HCT116 (cell line): Measurements from ENCODE around the gene NF1. TPM values are rescaled to one million over a fixed set of nuclear protein-coding genes. Genes with fewer than 3 reads are reported as not detected.

ENCODE experiments used
- ATAC-seq: fragments of 200-7000 bp; cut with Tn5 transposase; 2 replicates; pipeline ENCODE4 v1.9.1; 2020; ENCODE audit warnings: mild to moderate bottlenecking, moderate library complexity
- BruUV-seq: library from RNA; stranded (reverse); fragments of 400-500 nt; replicated peaks from 2 replicates; lab custom pipeline; 2021; lab: Mats Ljungman, UMichigan
- CTCF ChIA-PET: fragments of 300-600 bp; sonication (Branson Sonifier 250); formaldehyde crosslinking; loops from one replicate; lab custom pipeline; 2021; ENCODE audit warnings: antibody characterized with exemption; lab: Charles Lee
- POLR2A ChIA-PET: fragments of 300-600, 350-600 bp; sonication (Branson Sonifier 250); formaldehyde crosslinking; loops from one replicate; lab custom pipeline; 2021; ENCODE audit warnings: antibody characterized with exemption; lab: Charles Lee
- RAD21 ChIA-PET, 2 experiments: fragments of 300-600 bp; sonication (Branson Sonifier 250); formaldehyde crosslinking; loops; one replicate each; lab custom pipeline; 2023; ENCODE audit warnings: low total read pairs in 2 of 2; ENCODE audit not compliant: uncharacterized antibody in 2 of 2, unreplicated experiment in 2 of 2, low non-redundant PET in 1 of 2; lab: Charles Lee
- DNase-seq: peaks from one replicate; pipeline ENCODE4 v3.0.0-alpha.2; 2010; ENCODE audit warnings: low read depth, low spot score
- H2AFZ ChIP-seq: fragments of 200-600 bp; shearing (Covaris generic), sonication (generic); 2 replicates; pipeline ENCODE4 v1.6.1; 2017; ENCODE audit warnings: low read depth, mixed run types, mixed read lengths, antibody characterized with exemption, low read length; ENCODE audit not compliant: poor library complexity, severe bottlenecking
- H3K27ac ChIP-seq: 2 replicates; pipeline ENCODE4 v1.5.1; 2012; ENCODE audit warnings: low read depth, low read length
- H3K27me3 ChIP-seq: fragments of 200-600 bp; sonication (generic); 2 replicates; pipeline ENCODE4 v1.6.1; 2016; ENCODE audit warnings: mixed run types, low read length, mixed read lengths; ENCODE audit not compliant: insufficient read depth
- H3K36me3 ChIP-seq, 2 experiments: fragments of 200-500 bp in 1 of 2; fragments of 200-600 bp in 1 of 2; sonication (Bioruptor generic) in 1 of 2; sonication (generic) in 1 of 2; 2 replicates each; pipeline versions ENCODE4 v1.5.1 to v1.6.1; 2014 to 2016; ENCODE audit warnings: low read length in 2 of 2, inconsistent platforms in 1 of 2, mixed read lengths in 1 of 2, mixed run types in 1 of 2; ENCODE audit not compliant: insufficient read depth in 2 of 2, control insufficient read depth in 1 of 2
- H3K4me1 ChIP-seq, 2 experiments: fragments of 200-600 bp in 1 of 2; sonication (generic) in 1 of 2; 2 replicates each; pipeline versions ENCODE4 v1.5.1 to v1.6.1; 2012 to 2017; ENCODE audit warnings: low read length in 2 of 2, inconsistent platforms in 1 of 2, mild to moderate bottlenecking in 1 of 2, mixed read lengths in 1 of 2, mixed run types in 1 of 2, moderate library complexity in 1 of 2; ENCODE audit not compliant: insufficient read depth in 2 of 2, control insufficient read depth in 1 of 2
- H3K4me2 ChIP-seq: fragments of 200-600 bp; sonication (generic); 2 replicates; pipeline ENCODE4 v1.6.1; 2017; ENCODE audit warnings: mixed run types, low read length, mixed read lengths
- H3K4me3 ChIP-seq, 2 experiments: fragments of 200-600 bp in 1 of 2; sonication (generic) in 1 of 2; replicated peaks in 1 of 2; 2 replicates each; pipeline ENCODE4 v1.5.1; 2011 to 2016; ENCODE audit warnings: low read length in 2 of 2, control low read depth in 1 of 2, low read depth in 1 of 2, mild to moderate bottlenecking in 1 of 2, mixed read lengths in 1 of 2, mixed run types in 1 of 2
- H3K79me2 ChIP-seq: fragments of 200-600 bp; sonication (generic); 2 replicates; pipeline ENCODE4 v1.6.1; 2017; ENCODE audit warnings: mild to moderate bottlenecking, mixed run types, low read length, moderate library complexity, mixed read lengths; ENCODE audit not compliant: insufficient read depth
- H3K9ac ChIP-seq: fragments of 200-600 bp; sonication (generic); 2 replicates; pipeline ENCODE4 v1.6.1; 2016; ENCODE audit warnings: low read length, mixed read lengths
- H3K9me2 ChIP-seq: fragments of 200-600 bp; sonication (generic), shearing (Covaris generic); 2 replicates; pipeline ENCODE4 v1.6.1; 2017; ENCODE audit warnings: mixed run types, mild to moderate bottlenecking, moderate library complexity; ENCODE audit not compliant: insufficient read depth
- H3K9me3 ChIP-seq, 2 experiments: fragments of 200-500 bp in 1 of 2; fragments of 200-600 bp in 1 of 2; sonication (Bioruptor generic) in 1 of 2; sonication (generic) in 1 of 2; 2 replicates each; pipeline ENCODE4 v1.6.1; 2014 to 2017; ENCODE audit warnings: low read length in 2 of 2, mixed read lengths in 2 of 2, inconsistent platforms in 1 of 2, low read depth in 1 of 2, mild to moderate bottlenecking in 1 of 2, mixed run types in 1 of 2, moderate library complexity in 1 of 2; ENCODE audit not compliant: control insufficient read depth in 1 of 2, insufficient read depth in 1 of 2
- H4K20me1 ChIP-seq: fragments of 200-600 bp; sonication (generic), shearing (Covaris generic); 2 replicates; pipeline ENCODE4 v1.6.1; 2017; ENCODE audit warnings: mixed run types, mild to moderate bottlenecking, moderate library complexity; ENCODE audit not compliant: insufficient read depth
- CEBPB ChIP-seq: IDR thresholded peaks from 2 replicates; pipeline ENCODE4 v1.6.1; 2012; ENCODE audit warnings: low read depth
- CTCF ChIP-seq, 3 experiments: fragments of 200-600 bp in 1 of 3; sonication (generic) in 1 of 3; IDR thresholded peaks in 2 of 3; conservative IDR thresholded peaks in 1 of 3; 2 replicates each; pipeline ENCODE4 v1.5.1; 2012 to 2017; ENCODE audit warnings: low read depth in 2 of 3, low read length in 2 of 3, antibody characterized with exemption in 1 of 3, borderline replicate concordance in 1 of 3, control low read depth in 1 of 3, mild to moderate bottlenecking in 1 of 3, mixed read lengths in 1 of 3, mixed run types in 1 of 3, moderate library complexity in 1 of 3; ENCODE audit not compliant: insufficient read depth in 1 of 3
- EGR1 ChIP-seq: IDR thresholded peaks from 2 replicates; pipeline ENCODE4 v1.6.1; 2012; ENCODE audit warnings: low read depth
- EZH2phosphoT487 ChIP-seq: fragments of 200-600 bp; IDR thresholded peaks from 2 replicates; pipeline ENCODE4 v1.6.1; 2018; ENCODE audit warnings: antibody characterized with exemption, borderline replicate concordance
- FOSL1 ChIP-seq: IDR thresholded peaks from 2 replicates; pipeline ENCODE4 v1.6.1; 2012; ENCODE audit warnings: low read depth
- JUND ChIP-seq: IDR thresholded peaks from 2 replicates; pipeline ENCODE4 v1.6.1; 2012
- POLR2A ChIP-seq: IDR thresholded peaks from 2 replicates; pipeline ENCODE4 v1.7.0; 2011; ENCODE audit warnings: borderline replicate concordance; ENCODE audit not compliant: insufficient read depth, insufficient read length; ENCODE audit errors: extremely low read depth
- RAD21 ChIP-seq: IDR thresholded peaks from 2 replicates; pipeline ENCODE4 v1.6.1; 2012; ENCODE audit warnings: low read depth, mild to moderate bottlenecking
- SIN3A ChIP-seq: IDR thresholded peaks from 2 replicates; pipeline ENCODE4 v1.6.1; 2012; ENCODE audit warnings: low read depth
- SRF ChIP-seq: IDR thresholded peaks from 2 replicates; pipeline ENCODE4 v1.6.1; 2012; ENCODE audit warnings: low read depth
- intact Hi-C: fragments of 100-400 bp; cut with micrococcal nuclease; formaldehyde crosslinking; loops from 2 replicates; pipeline ENCODE4 v1.10.0; 2022
- total RNA-seq: library from RNA; stranded (reverse); gene quantifications from one replicate; pipeline ENCODE4 v1.2.1, GENCODE V29; 2021; ENCODE audit not compliant: unreplicated experiment

NF1 gene
- total RNA-seq, 1 experiment from 2014 or later, result 20.8 TPM

GRCh38 chr17:31414550-31414918 lies 319.8 kb downstream of the NF1 start:
- no peak for TF ChIP-seq CEBPB
- RAD21 ChIA-PET, result no interaction called here
- H3K9ac ChIP-seq, result no peak overlapping the region
- no peaks in the 10 kb centered on the region for H4K20me1 ChIP-seq
- POLR2A ChIA-PET, result no interaction called here
- H3K9me2 ChIP-seq, result no peaks in the 10 kb centered on the region
- H3K9me3 ChIP-seq, result no peaks in the 10 kb centered on the region
- H2AFZ ChIP-seq, result no peak overlapping the region
- H3K79me2 ChIP-seq, result no peaks in the 10 kb centered on the region
- no peak overlapping the region for H3K4me3 ChIP-seq
- BruUV-seq, result no TSS peak
- H3K27ac ChIP-seq, result no peak overlapping the region
- no peaks in the 10 kb centered on the region for H3K36me3 ChIP-seq
- no peaks in the 10 kb centered on the region for H3K4me1 ChIP-seq
- no peaks in the 10 kb centered on the region for H3K27me3 ChIP-seq
- CTCF ChIA-PET, result interaction anchor here (1.4 kb wide), 1 partner anchor 22 kb away, joined by 3 read pairs; no protein-coding TSS in a partner anchor
- no peak for DNase-seq
- ATAC-seq, result no peak
- H3K4me2 ChIP-seq, result no peak overlapping the region
- intact Hi-C loops, result no loop called here

GRCh38 chr17:31415004-31415454 lies 320.3 kb downstream of the NF1 start:
- Histone ChIP-seq H3K9ac (no peak overlapping the region), H4K20me1 (no peaks in the 10 kb centered on the region), H3K4me1 (no peaks in the 10 kb centered on the region), H3K36me3 (no peaks in the 10 kb centered on the region), H2AFZ (no peak overlapping the region), H3K79me2 (no peaks in the 10 kb centered on the region), H3K27me3 (no peaks in the 10 kb centered on the region), H3K4me3 (no peak overlapping the region), H3K27ac (no peak overlapping the region), H3K9me2 (no peaks in the 10 kb centered on the region), H3K4me2 (no peak overlapping the region), H3K9me3 (no peaks in the 10 kb centered on the region)
- ChIA-PET CTCF (interaction anchor here (1.4 kb wide), 1 partner anchor 22 kb away, joined by 3 read pairs; no protein-coding TSS in a partner anchor), POLR2A (interaction anchor here (0.7 kb wide), 1 partner anchor 72 kb away, joined by 3 read pairs; no protein-coding TSS in a partner anchor), RAD21 (no interaction called here)
- BruUV-seq, result no TSS peak
- DNase-seq (no peak), ATAC-seq (peak; percentile 56)
- no peak for TF ChIP-seq EZH2phosphoT487
- no peak for TF ChIP-seq POLR2A
- TF ChIP-seq CTCF (IDR thresholded peaks at IDR 0.05 in 2 of 3, conservative IDR thresholded peaks at IDR 0.05 in 1 of 3; ENCODE audit: borderline replicate concordance in 1 of 3, insufficient read depth in 1 of 3, low read depth in 2 of 3, low read length in 2 of 3), result no peak
- no peak for TF ChIP-seq SIN3A
- TF ChIP-seq EGR1, result no peak
- TF ChIP-seq SRF, result no peak
- no peak for TF ChIP-seq JUND
- no peak for TF ChIP-seq FOSL1
- TF ChIP-seq RAD21, result no peak
- intact Hi-C loops, result no loop called here
